C4-2B (cell line): ENCODE measurements around the gene SHQ1.

Experiments
- ZFX ChIP-seq: fragments of 450-650 bp; IDR thresholded peaks from 2 replicates; pipeline ENCODE4 v1.6.1; 2017
- TF ChIP-seq, protein P1 (sequence below): fragments of 450-650 bp; conservative IDR thresholded peaks from 2 replicates; pipeline ENCODE4 v1.5.1; 2017; ENCODE audit warnings: mild to moderate bottlenecking

DNA sequence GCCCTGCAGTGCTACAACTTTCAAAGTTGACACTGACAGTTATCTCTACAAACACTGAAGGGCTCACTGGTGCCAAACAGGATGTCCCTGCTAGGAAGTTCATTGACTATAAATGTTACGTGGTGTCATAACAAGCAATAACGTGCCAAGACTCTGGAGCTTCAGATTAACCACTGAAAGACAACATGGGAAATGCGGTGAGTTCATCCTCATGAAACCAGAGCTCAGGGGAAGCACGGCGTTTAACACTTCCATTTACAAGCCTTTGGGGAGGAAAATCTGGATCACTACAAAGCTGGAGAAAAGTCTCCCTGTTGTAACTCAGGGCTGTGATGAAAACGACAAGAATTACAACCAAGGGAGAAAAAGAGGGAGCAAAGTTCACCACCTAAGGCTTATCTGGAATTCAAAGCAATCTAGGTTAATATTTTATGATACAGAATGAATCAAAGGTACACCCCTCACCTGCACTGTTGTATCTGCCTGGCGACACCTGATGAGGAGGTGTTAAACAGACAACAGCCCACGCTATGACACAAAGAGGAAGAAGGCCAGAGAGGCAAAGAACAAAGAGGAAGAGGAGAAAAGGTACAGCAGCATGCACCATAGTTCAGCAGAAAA is 27.0 kb downstream of the SHQ1 start:
- TF ChIP-seq, protein P1, sequence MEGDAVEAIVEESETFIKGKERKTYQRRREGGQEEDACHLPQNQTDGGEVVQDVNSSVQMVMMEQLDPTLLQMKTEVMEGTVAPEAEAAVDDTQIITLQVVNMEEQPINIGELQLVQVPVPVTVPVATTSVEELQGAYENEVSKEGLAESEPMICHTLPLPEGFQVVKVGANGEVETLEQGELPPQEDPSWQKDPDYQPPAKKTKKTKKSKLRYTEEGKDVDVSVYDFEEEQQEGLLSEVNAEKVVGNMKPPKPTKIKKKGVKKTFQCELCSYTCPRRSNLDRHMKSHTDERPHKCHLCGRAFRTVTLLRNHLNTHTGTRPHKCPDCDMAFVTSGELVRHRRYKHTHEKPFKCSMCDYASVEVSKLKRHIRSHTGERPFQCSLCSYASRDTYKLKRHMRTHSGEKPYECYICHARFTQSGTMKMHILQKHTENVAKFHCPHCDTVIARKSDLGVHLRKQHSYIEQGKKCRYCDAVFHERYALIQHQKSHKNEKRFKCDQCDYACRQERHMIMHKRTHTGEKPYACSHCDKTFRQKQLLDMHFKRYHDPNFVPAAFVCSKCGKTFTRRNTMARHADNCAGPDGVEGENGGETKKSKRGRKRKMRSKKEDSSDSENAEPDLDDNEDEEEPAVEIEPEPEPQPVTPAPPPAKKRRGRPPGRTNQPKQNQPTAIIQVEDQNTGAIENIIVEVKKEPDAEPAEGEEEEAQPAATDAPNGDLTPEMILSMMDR: no peak
- no peak for TF ChIP-seq ZFX
